SK-N-MC (cell line): ENCODE results near the gene TMEM163.

ENCODE experiments used
- EZH2 ChIP-seq: fragments of 200-600 bp; sonication (generic); IDR thresholded peaks from one replicate; pipeline ENCODE4 v1.6.1; 2017; ENCODE audit warnings: antibody characterized with exemption
- POLR2AphosphoS5 ChIP-seq: IDR thresholded peaks from 2 replicates; pipeline ENCODE4 v1.6.1; 2012; ENCODE audit warnings: mild to moderate bottlenecking, low read depth, low read length, borderline replicate concordance

- TF ChIP-seq EZH2: no peak
- TF ChIP-seq POLR2AphosphoS5: no peak
Observed at GRCh38 chr2:134433979-134434378, 284.8 kb downstream of the TMEM163 start.
